Loucy (cell line): ENCODE data around the gene MFAP5.

Experiments
- EZH2phosphoT487 ChIP-seq: fragments of 200-600 bp; IDR thresholded peaks from 2 replicates; pipeline ENCODE4 v1.6.1; 2018; ENCODE audit warnings: antibody characterized with exemption, mild to moderate bottlenecking, moderate library complexity, borderline replicate concordance
- TF ChIP-seq, protein P1 (sequence below): fragments of 200-600 bp; sonication (generic); conservative IDR thresholded peaks from 2 replicates; pipeline ENCODE4 v1.5.1; 2014; ENCODE audit warnings: mild to moderate bottlenecking, antibody characterized with exemption, low read length

DNA sequence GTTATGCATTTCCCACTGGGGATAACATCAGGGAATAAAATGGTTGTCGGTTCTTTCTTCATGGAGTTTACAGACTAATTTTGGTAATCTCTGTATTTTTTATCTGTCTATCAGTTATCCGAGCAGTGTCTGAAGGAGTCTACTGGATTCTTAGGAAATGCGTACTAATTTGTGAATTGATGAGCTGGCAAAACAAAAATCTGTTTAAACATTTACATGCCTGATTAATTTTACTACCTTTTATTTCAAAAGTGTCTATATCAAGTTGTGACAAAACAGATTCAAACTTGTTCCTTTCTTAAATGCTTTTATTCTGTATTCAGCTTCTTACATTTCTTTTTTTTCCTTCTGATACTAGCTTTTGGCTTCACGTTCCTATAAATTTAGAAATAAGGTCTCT, 39.5 kb upstream of the MFAP5 start:
- TF ChIP-seq, protein P1, sequence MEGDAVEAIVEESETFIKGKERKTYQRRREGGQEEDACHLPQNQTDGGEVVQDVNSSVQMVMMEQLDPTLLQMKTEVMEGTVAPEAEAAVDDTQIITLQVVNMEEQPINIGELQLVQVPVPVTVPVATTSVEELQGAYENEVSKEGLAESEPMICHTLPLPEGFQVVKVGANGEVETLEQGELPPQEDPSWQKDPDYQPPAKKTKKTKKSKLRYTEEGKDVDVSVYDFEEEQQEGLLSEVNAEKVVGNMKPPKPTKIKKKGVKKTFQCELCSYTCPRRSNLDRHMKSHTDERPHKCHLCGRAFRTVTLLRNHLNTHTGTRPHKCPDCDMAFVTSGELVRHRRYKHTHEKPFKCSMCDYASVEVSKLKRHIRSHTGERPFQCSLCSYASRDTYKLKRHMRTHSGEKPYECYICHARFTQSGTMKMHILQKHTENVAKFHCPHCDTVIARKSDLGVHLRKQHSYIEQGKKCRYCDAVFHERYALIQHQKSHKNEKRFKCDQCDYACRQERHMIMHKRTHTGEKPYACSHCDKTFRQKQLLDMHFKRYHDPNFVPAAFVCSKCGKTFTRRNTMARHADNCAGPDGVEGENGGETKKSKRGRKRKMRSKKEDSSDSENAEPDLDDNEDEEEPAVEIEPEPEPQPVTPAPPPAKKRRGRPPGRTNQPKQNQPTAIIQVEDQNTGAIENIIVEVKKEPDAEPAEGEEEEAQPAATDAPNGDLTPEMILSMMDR, result no peak
- no peak for TF ChIP-seq EZH2phosphoT487
